ENCODE measurements around the gene TPM1. TPM values are rescaled to one million over a fixed set of nuclear protein-coding genes. Genes with fewer than 3 reads are reported as not detected.

The TPM1 gene
- total RNA-seq, 1 experiment from 2014 or later: 1,337 TPM

- peak; percentile 42 for DNase-seq (ENCODE audit: low read depth)
These were observed 12.4 kb downstream of the TPM1 start for GRCh38 chr15:63054985-63055384.

- peak; percentile 26 for DNase-seq (ENCODE audit: low read depth)
These were observed 14.3 kb downstream of the TPM1 start for GRCh38 chr15:63056829-63057228.

GRCh38 chr15:63057468-63058345 lies 15.2 kb downstream of the TPM1 start:
- DNase-seq (ENCODE audit: low read depth): peak; percentile 29

- peak; percentile 4 for DNase-seq (ENCODE audit: low read depth)
These were observed 16.5 kb downstream of the TPM1 start for GRCh38 chr15:63059075-63059474.

DNA sequence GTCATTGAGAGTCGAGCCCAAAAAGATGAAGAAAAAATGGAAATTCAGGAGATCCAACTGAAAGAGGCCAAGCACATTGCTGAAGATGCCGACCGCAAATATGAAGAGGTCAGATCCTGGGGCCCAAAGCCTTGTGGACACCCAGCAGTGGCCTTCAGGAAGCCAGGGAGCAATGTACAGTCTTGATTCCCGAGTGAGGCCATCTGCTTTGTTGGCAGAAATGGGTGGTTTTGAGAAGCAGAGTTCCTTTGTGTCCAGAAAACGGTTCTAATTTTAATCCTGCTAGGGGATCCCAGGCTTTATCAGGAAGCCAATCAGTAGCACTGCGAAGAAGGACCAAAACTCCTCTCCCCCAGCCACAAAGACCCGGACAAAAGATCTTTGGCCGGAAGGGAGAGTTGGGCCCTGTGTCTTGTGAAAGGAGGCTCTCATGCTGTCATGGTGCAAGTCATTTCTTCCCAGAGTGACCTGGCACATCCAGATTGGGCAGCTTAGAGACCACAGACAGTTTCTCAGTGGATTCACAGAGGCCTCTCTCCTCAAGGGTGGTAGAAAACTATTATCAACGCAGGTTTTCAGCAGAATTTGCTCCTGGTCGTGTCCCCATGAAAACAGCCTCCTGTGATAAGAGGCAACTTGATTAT lies 17.1 kb downstream of the TPM1 start:
- peak; percentile 15 for DNase-seq (ENCODE audit: low read depth)

- peak; percentile 21 for DNase-seq (ENCODE audit: low read depth)
These were observed 18.2 kb downstream of the TPM1 start for GRCh38 chr15:63060699-63061098.

- DNase-seq (ENCODE audit: low read depth): peak; percentile 4
These were observed 19.4 kb downstream of the TPM1 start for GRCh38 chr15:63061975-63062374.

DNA sequence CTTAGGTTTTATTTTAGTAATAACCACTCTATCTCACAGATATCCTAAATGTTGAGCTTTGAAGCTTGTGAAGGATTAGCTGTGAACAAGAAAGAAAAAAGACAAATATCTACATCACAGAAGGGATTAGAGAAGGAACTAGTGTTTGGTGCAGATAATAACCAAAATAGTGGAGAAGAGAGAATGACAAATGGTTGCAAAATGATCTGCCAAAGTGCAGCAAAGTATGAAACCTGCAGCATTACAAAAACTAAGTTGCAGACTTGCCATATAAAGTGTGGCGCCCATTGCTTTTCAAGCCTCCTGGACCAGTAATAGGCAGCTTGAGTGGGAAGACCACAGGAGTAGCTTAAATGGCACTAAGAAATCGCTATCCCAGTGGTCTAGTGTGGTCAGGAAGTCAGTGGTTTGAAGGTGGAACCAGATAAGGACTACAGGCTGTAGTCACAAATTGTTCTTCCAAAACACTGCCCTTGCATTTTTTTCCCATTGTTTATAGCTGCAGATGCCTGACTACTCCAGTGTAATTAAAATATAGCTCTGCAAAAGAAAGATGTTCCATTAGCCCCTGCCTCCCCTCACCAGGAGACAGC lies 20.7 kb downstream of the TPM1 start:
- peak; percentile 49 for DNase-seq (ENCODE audit: low read depth)

DNA sequence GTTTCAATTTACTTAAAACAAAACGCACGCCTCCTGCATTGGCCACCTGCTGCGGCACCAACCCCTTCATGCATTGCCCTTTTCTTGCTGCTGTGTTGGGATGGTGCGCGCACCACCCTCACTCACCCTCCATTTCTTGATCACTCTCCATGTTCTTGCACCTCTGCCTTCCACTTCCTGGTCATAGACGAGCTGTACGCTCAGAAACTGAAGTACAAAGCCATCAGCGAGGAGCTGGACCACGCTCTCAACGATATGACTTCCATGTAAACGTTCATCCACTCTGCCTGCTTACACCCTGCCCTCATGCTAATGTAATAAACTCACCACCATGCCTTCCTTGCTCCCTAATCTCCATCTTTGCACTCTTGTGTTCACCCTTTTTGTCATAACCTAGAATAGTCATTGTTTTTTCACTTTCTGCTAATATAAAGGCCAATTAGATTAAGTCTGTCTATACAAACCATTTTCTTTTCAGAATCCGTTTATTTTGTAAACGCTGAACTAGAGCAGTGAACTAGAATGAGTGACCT lies 21.4 kb downstream of the TPM1 start:
- no peak for DNase-seq (ENCODE audit: low read depth)

- peak; percentile 54 for DNase-seq (ENCODE audit: low read depth)
These were observed 23.0 kb downstream of the TPM1 start for GRCh38 chr15:63065262-63066221.

GRCh38 chr15:63066272-63066671 lies 23.7 kb downstream of the TPM1 start:
- DNase-seq (ENCODE audit: low read depth): peak; percentile 17

- DNase-seq (ENCODE audit: low read depth): no peak
These were observed 24.8 kb downstream of the TPM1 start for GRCh38 chr15:63067306-63067705.

DNA sequence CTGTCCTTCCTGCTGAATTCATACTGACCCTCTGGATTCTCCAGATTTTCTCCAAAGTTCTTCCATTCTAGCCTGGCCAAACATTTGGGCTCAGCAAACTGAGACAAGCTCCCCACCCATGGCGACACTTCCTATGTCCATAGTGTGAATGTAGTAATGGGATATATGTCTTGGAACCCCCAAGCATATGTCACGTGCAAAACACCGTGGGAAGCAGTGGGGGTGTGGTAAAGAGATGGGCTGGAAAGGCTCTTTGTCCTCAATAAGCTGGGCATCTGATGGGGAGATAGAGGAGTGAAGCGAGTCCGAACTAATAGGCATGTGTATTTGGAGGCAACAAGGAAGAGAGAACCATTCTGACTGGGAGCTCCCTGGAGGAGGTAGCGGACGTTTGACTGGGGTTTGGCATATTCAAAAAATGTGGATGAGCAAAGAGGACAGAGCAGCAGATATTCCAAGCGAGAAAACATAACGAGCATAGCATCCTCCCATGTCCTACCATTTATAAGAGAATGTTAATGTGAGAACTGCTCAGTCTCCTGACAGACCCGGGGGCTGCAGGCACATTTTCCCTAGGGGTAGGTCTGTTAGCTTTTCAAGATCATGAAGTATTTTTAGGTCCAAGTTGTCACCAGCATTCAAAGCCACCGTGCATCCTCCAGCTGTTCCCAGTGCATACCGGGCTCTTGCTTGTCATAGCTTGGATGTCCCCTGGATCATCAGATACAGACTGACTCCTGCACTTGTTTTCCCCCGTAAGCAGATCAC lies 25.6 kb downstream of the TPM1 start:
- peak; percentile 25 for DNase-seq (ENCODE audit: low read depth)

- DNase-seq (ENCODE audit: low read depth): no peak
These were observed 27.1 kb downstream of the TPM1 start for GRCh38 chr15:63069616-63070090.

- peak; percentile 61 for DNase-seq (ENCODE audit: low read depth)
These were observed 28.2 kb downstream of the TPM1 start for GRCh38 chr15:63070681-63071129.

GRCh38 chr15:63071288-63071909 lies 28.9 kb downstream of the TPM1 start:
- no peak for DNase-seq (ENCODE audit: low read depth)

- DNase-seq (ENCODE audit: low read depth): no peak
These were observed 29.6 kb downstream of the TPM1 start for GRCh38 chr15:63072023-63072650.

- peak; percentile 62 for DNase-seq (ENCODE audit: low read depth)
These were observed 30.3 kb downstream of the TPM1 start for GRCh38 chr15:63072809-63073277.

Data from M059J (cell line).